T-helper 2 cell treated with Interferon-gamma antibody and Interleukin-4, amounts not matched to agents 100 ng/mL and 5 ng/mL, for 36 hours (primary cell): ENCODE results near the gene RABL3. TPM values are rescaled to one million over a fixed set of nuclear protein-coding genes. Genes with fewer than 3 reads are reported as not detected.
"Not testable (repeated sequence)": the region's sequence is repeated elsewhere in the genome, so short reads cannot be mapped to it uniquely, and the experiment has no call there.

Experiments
- intact Hi-C: fragments of 100-400 bp; cut with micrococcal nuclease; formaldehyde crosslinking; loops from one replicate; pipeline ENCODE4 v1.15.1; 2023
- total RNA-seq: library from RNA; stranded (reverse); gene quantifications from 2 replicates; pipeline ENCODE4 v1.2.3, GENCODE V29; 2022

RABL3 gene
- total RNA-seq, 1 donor from 2014 or later, result 26.4 TPM

GRCh38 chr3:120648290-120648689 lies 94.0 kb downstream of the RABL3 start:
- intact Hi-C loops, result no loop called here

GRCh38 chr3:120646771-120647432 lies 95.4 kb downstream of the RABL3 start:
- intact Hi-C loops, result no loop called here

- intact Hi-C loops, result no loop called here
These were observed 97.1 kb downstream of the RABL3 start for GRCh38 chr3:120645083-120645845.

- intact Hi-C loops, result no loop called here
These were observed 99.9 kb downstream of the RABL3 start for GRCh38 chr3:120642368-120642948.

GRCh38 chr3:120641696-120642246 lies 100.5 kb downstream of the RABL3 start:
- intact Hi-C loops, result no loop called here

- intact Hi-C loops, result no loop called here
These were observed 102.1 kb downstream of the RABL3 start for GRCh38 chr3:120640231-120640630.

GRCh38 chr3:120638820-120639219 lies 103.5 kb downstream of the RABL3 start:
- intact Hi-C loops, result not testable (repeated sequence)

GRCh38 chr3:120637851-120638559 lies 104.3 kb downstream of the RABL3 start:
- intact Hi-C loops, result no loop called here

- intact Hi-C loops, result no loop called here
These were observed 105.4 kb downstream of the RABL3 start for GRCh38 chr3:120636795-120637401.

Other genes starting within 250 kb of the RABL3 start
- 128 and 131 TPM in 2 replicates for gene NDUFB4, start 146.2 kb downstream of the RABL3 start, total RNA-seq
- 0.50 and 0.64 TPM in 2 replicates for gene HGD, start 60.3 kb downstream of the RABL3 start, total RNA-seq
- gene GTF2E1, start 228 bp upstream of the RABL3 start, total RNA-seq, result 27.0 and 27.2 TPM in 2 replicates
- not detected in 2 replicates for gene STXBP5L, start 165.7 kb upstream of the RABL3 start, total RNA-seq